HG03520 (cell line): ENCODE data around the gene PTPRM.

Experiments
- ATAC-seq: cut with Tn5 transposase; IDR thresholded peaks from one replicate; pipeline ENCODE4 v1.9.1; 2021; ENCODE audit warnings: mild to moderate bottlenecking, moderate library complexity; ENCODE audit not compliant: unreplicated experiment

PTPRM gene

GRCh38 chr18:8296886-8297616 is 729.9 kb downstream of the PTPRM start:
- no peak for ATAC-seq

- ATAC-seq = no peak
Measured at GRCh38 chr18:8298186-8298585, 731.1 kb downstream of the PTPRM start.

- no peak for ATAC-seq
Measured at GRCh38 chr18:8299054-8299980, 732.2 kb downstream of the PTPRM start.

GRCh38 chr18:8300751-8301410 is 733.8 kb downstream of the PTPRM start:
- no peak for ATAC-seq

GRCh38 chr18:8301427-8302172 is 734.5 kb downstream of the PTPRM start:
- ATAC-seq = no peak

- no peak for ATAC-seq
Measured at GRCh38 chr18:8303151-8303755, 736.1 kb downstream of the PTPRM start.

GRCh38 chr18:8307960-8308359 is 740.8 kb downstream of the PTPRM start:
- ATAC-seq = no peak

- no peak for ATAC-seq
Measured at GRCh38 chr18:8313043-8313442, 745.9 kb downstream of the PTPRM start.

GRCh38 chr18:8314124-8314523 is 747.0 kb downstream of the PTPRM start:
- ATAC-seq = no peak

- ATAC-seq = no peak
Measured at GRCh38 chr18:8319798-8320489, 752.8 kb downstream of the PTPRM start.

- no peak for ATAC-seq
Measured at GRCh38 chr18:8322486-8322885, 755.4 kb downstream of the PTPRM start.

- no peak for ATAC-seq
Measured at GRCh38 chr18:8324343-8325065, 757.4 kb downstream of the PTPRM start.

- no peak for ATAC-seq
Measured at GRCh38 chr18:8326763-8327394, 759.8 kb downstream of the PTPRM start.

- no peak for ATAC-seq
Measured at GRCh38 chr18:8328126-8328525, 761.0 kb downstream of the PTPRM start.

- ATAC-seq = no peak
Measured at GRCh38 chr18:8329186-8329771, 762.2 kb downstream of the PTPRM start.

GRCh38 chr18:8330575-8330974 is 763.5 kb downstream of the PTPRM start:
- no peak for ATAC-seq

GRCh38 chr18:8332286-8332685 is 765.2 kb downstream of the PTPRM start:
- no peak for ATAC-seq

- ATAC-seq = no peak
Measured at GRCh38 chr18:8333961-8334360, 766.8 kb downstream of the PTPRM start.
